Measurements from ENCODE around the gene GIMAP8. TPM values are rescaled to one million over a fixed set of nuclear protein-coding genes. Genes with fewer than 3 reads are reported as not detected.

Gene GIMAP8
- total RNA-seq, 2 donors from 2014 or later, result 6.6 to 9.6 TPM

GRCh38 chr7:150431839-150432658 is 18.4 kb upstream of the GIMAP8 start:
- TF ChIP-seq CTCF (IDR thresholded peaks at IDR 0.05), result no peak
- peak; percentile 40 for DNase-seq (ENCODE audit: low spot score)

GRCh38 chr7:150432915-150433892 is 17.2 kb upstream of the GIMAP8 start:
- peak; percentile 57 for DNase-seq (ENCODE audit: low spot score)
- H3K27ac ChIP-seq, result no peak overlapping the region

More at GRCh38 chr7:150431839-150432658, 18.4 kb upstream of the GIMAP8 start:
- Histone ChIP-seq H3K27me3 (no peaks in the 10 kb centered on the region), H3K4me3 (no peak overlapping the region), H3K27ac (no peak overlapping the region), H3K4me1 (peaks cover 0 to 6% of the 10 kb centered on the region in 2 donors), H3K9me3 (no peaks in the 10 kb centered on the region), H3K36me3 (no peaks in the 10 kb centered on the region)

DNA sequence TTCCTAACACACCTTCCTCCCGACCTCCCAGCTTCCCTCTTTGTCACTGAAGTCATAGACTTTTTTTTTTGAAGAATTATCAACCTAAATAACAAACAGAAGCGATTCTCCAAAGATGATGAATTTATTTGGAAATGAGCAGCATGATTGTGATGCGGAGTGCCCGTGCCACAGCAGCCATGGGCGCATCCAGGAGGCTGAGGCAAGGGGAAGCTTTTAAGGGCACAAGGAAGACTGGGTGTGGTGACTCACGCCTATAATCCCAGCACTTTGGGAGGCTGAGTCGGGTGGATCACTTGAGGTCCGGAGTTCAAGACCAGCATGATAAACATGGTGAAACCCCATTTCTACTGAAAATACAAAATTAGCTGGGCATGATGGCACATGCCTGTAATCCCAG is 16.2 kb upstream of the GIMAP8 start:
- Histone ChIP-seq H3K4me1 (no peaks in the 10 kb centered on the region), H3K36me3 (no peaks in the 10 kb centered on the region), H3K27me3 (no peaks in the 10 kb centered on the region), H3K27ac (no peak overlapping the region), H3K4me3 (no peak overlapping the region), H3K9me3 (no peaks in the 10 kb centered on the region)
- TF ChIP-seq CTCF (IDR thresholded peaks at IDR 0.05), result no peak
- DNase-seq (ENCODE audit: low spot score), result peak; percentile 28

More at GRCh38 chr7:150432915-150433892, 17.2 kb upstream of the GIMAP8 start:
- Histone ChIP-seq H3K9me3 (no peaks in the 10 kb centered on the region), H3K27me3 (no peaks in the 10 kb centered on the region), H3K4me3 (no peak overlapping the region), H3K36me3 (no peaks in the 10 kb centered on the region), H3K4me1 (peaks cover 0 to 6% of the 10 kb centered on the region in 2 donors)
- no peak for TF ChIP-seq CTCF (IDR thresholded peaks at IDR 0.05)

DNA sequence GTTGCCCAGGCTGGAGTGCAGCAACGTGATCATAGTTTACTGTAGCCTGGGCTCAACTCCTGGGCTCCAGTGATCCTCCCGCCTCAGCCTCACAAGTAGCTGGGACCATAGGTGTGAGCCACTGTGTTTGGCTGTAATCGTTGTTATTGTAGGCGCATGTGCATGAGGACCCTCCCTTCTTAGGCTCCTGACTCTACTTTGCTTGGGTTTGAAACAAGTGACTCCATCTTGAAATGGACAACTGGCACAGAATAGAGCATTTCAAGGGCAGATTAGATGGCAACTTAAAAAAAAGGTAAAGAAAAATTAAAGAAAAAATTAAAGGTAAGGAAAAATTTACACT is 15.4 kb upstream of the GIMAP8 start:
- Histone ChIP-seq H3K27me3 (no peaks in the 10 kb centered on the region), H3K4me1 (no peaks in the 10 kb centered on the region), H3K9me3 (no peaks in the 10 kb centered on the region), H3K27ac (no peak overlapping the region), H3K36me3 (no peaks in the 10 kb centered on the region), H3K4me3 (no peak overlapping the region)
- no peak for DNase-seq (ENCODE audit: low spot score)
- no peak for TF ChIP-seq CTCF (IDR thresholded peaks at IDR 0.05)

DNA sequence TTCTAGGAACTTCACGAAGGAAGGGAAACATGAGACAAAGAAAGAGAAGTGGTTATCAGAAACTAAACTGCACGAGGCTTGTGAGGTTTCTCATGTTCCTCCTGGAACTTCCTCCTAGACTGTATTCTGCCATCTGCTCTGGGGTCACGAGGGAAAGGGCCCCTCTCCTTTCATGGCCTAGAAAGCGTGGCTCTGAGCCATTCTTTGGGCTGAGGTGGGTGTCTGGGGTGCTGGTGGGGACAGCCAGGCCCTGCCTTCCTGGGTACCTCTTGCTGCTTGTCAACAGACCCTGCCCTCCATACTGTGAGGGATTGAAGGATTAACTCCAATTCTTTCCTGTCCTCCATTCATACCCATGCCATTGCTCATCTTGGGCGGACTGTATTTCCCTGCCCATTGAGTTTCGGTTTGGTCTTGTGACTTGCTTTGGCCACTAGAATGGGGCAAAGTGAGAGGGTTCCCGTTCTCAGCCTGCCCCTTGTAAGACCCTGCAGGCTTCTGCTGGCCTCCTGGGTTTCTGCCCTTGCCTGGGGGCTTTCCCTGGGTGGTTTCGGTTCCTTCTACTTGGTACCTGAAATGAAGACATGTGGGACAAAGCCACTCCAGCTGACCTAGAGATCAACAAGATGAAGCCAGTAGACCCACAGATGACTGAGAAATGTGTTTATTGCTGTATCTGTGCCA is 14.9 kb upstream of the GIMAP8 start:
- no peak for TF ChIP-seq CTCF (IDR thresholded peaks at IDR 0.05)
- no peaks in the 10 kb centered on the region for H3K36me3 ChIP-seq
- H3K4me1 ChIP-seq, result no peaks in the 10 kb centered on the region
- no peak overlapping the region for H3K4me3 ChIP-seq
- DNase-seq (ENCODE audit: low spot score), result peak; percentile 32
- no peak overlapping the region for H3K27ac ChIP-seq
- H3K9me3 ChIP-seq, result no peaks in the 10 kb centered on the region
- H3K27me3 ChIP-seq, result no peaks in the 10 kb centered on the region

Measured in right atrium auricular region (tissue), 2 donors.